H1 (cell line): ENCODE measurements around the gene NANOS3. TPM values are rescaled to one million over a fixed set of nuclear protein-coding genes. Genes with fewer than 3 reads are reported as not detected.

Source experiments
- CTCF ChIA-PET: fragments of 300-600 bp; sonication (Branson Sonifier 250); formaldehyde crosslinking; loops from one replicate; lab custom pipeline; 2021; ENCODE audit not compliant: partially characterized antibody; lab: Charles Lee
- POLR2A ChIA-PET: fragments of 300-600 bp; sonication (Branson Sonifier 250); formaldehyde crosslinking; loops from one replicate; lab custom pipeline; 2021; ENCODE audit warnings: inconsistent platforms; ENCODE audit not compliant: partially characterized antibody; lab: Charles Lee
- DNase-seq, 2 experiments: peaks; one replicate each; pipeline versions ENCODE4 v3.0.0 to v3.0.0-alpha.2; 2010 to 2022; ENCODE audit warnings: low spot score in 2 of 2, low read depth in 1 of 2, mixed read lengths in 1 of 2
- FAIRE-seq: peaks from 2 replicates; lab custom pipeline; 2011; peaks lifted over from hg19 to GRCh38; lab: Jason Lieb, UNC
- H2AFZ ChIP-seq: 2 replicates; pipeline ENCODE4 v1.8.1; 2012; ENCODE audit warnings: low read length, inconsistent platforms
- H2AK5ac ChIP-seq: 2 replicates; pipeline ENCODE4 v1.6.1; 2013; ENCODE audit warnings: low read depth, low read length
- H2BK120ac ChIP-seq: replicated peaks from 2 replicates; pipeline ENCODE3; 2013; ENCODE audit warnings: low read depth, low read length, inconsistent platforms
- H2BK12ac ChIP-seq: 2 replicates; pipeline ENCODE4 v1.6.1; 2013; ENCODE audit warnings: low read depth, low read length
- H2BK15ac ChIP-seq: 2 replicates; pipeline ENCODE4 v1.6.1; 2013; ENCODE audit warnings: low read length
- H2BK20ac ChIP-seq: 2 replicates; pipeline ENCODE4 v1.6.1; 2013; ENCODE audit warnings: low read length
- H2BK5ac ChIP-seq: 2 replicates; pipeline ENCODE4 v1.6.1; 2013; ENCODE audit warnings: low read depth, low read length
- H3K14ac ChIP-seq: 2 replicates; pipeline ENCODE4 v1.6.1; 2013; ENCODE audit warnings: inconsistent platforms; ENCODE audit not compliant: insufficient read length
- H3K18ac ChIP-seq: 2 replicates; pipeline ENCODE4 v1.6.1; 2013; ENCODE audit warnings: low read length; ENCODE audit errors: extremely low read depth
- H3K23ac ChIP-seq: 2 replicates; pipeline ENCODE4 v1.6.1; 2013; ENCODE audit warnings: inconsistent platforms; ENCODE audit not compliant: insufficient read length
- H3K23me2 ChIP-seq: 2 replicates; pipeline ENCODE4 v1.6.1; 2013; ENCODE audit warnings: low read depth, low read length
- H3K27ac ChIP-seq: 2 replicates; pipeline ENCODE4 v1.6.1; 2011; ENCODE audit warnings: low read depth, low read length, inconsistent platforms
- H3K27me3 ChIP-seq, 4 experiments: replicated peaks in 1 of 4; 1 replicate in 1 of 4; 2 replicates in 3 of 4; pipeline versions ENCODE4 v1.6.1 to v1.8.1; 2011 to 2013; ENCODE audit warnings: low read length in 3 of 4, mild to moderate bottlenecking in 3 of 4, inconsistent platforms in 2 of 4, mixed read lengths in 2 of 4, moderate library complexity in 1 of 4; ENCODE audit not compliant: control insufficient read depth in 3 of 4, insufficient read depth in 3 of 4; ENCODE audit errors: extremely low read depth in 1 of 4
- H3K36me3 ChIP-seq, 4 experiments: 2 replicates each; pipeline versions ENCODE4 v1.6.1 to v1.8.1; 2011 to 2013; ENCODE audit warnings: mild to moderate bottlenecking in 4 of 4, low read length in 3 of 4, moderate library complexity in 2 of 4, control low read depth in 1 of 4, inconsistent platforms in 1 of 4; ENCODE audit not compliant: insufficient read depth in 4 of 4, control insufficient read depth in 2 of 4
- H3K4ac ChIP-seq: replicated peaks from 2 replicates; pipeline ENCODE3; 2013; ENCODE audit warnings: low read length, low read depth, mixed read lengths, inconsistent platforms; ENCODE audit not compliant: insufficient read length
- H3K4me1 ChIP-seq, 4 experiments: replicated peaks in 1 of 4; 1 replicate in 1 of 4; 2 replicates in 3 of 4; pipeline versions ENCODE4 v1.6.1 to v1.8.1; 2011 to 2013; ENCODE audit warnings: low read length in 3 of 4, inconsistent platforms in 2 of 4, mixed read lengths in 1 of 4; ENCODE audit not compliant: insufficient read depth in 4 of 4, control insufficient read depth in 3 of 4
- H3K4me2 ChIP-seq, 2 experiments: 2 replicates each; pipeline versions ENCODE4 v1.6.1 to v1.8.1; 2011 to 2013; ENCODE audit warnings: low read depth in 2 of 2, low read length in 2 of 2, control low read depth in 1 of 2, inconsistent platforms in 1 of 2, mild to moderate bottlenecking in 1 of 2; ENCODE audit not compliant: insufficient read depth in 1 of 2
- H3K4me3 ChIP-seq, 4 experiments: fragments of 200-600, 300-600 bp in 1 of 4; sonication (generic), shearing (Covaris generic), sonication (Bioruptor Twin) in 1 of 4; 2 replicates each; pipeline versions ENCODE4 v1.5.1 to v1.8.1; 2011 to 2016; ENCODE audit warnings: low read length in 4 of 4, low read depth in 3 of 4, control low read depth in 2 of 4, inconsistent platforms in 2 of 4, mild to moderate bottlenecking in 2 of 4, mixed read lengths in 1 of 4, moderate library complexity in 1 of 4; ENCODE audit not compliant: insufficient read depth in 2 of 4; ENCODE audit errors: extremely low read depth in 1 of 4
- H3K56ac ChIP-seq: replicated peaks from 2 replicates; pipeline ENCODE3; 2013; ENCODE audit warnings: low read depth, mild to moderate bottlenecking, mixed read lengths, low read length, inconsistent platforms; ENCODE audit not compliant: insufficient read length
- H3K79me1 ChIP-seq: 2 replicates; pipeline ENCODE4 v1.6.1; 2013; ENCODE audit warnings: low read depth, low read length, control low read depth
- H3K79me2 ChIP-seq, 2 experiments: 2 replicates each; pipeline versions ENCODE4 v1.6.1 to v1.8.1; 2012 to 2013; ENCODE audit warnings: low read length in 2 of 2, mild to moderate bottlenecking in 2 of 2, inconsistent platforms in 1 of 2; ENCODE audit not compliant: insufficient read depth in 2 of 2, control insufficient read depth in 1 of 2
- H3K9ac ChIP-seq, 4 experiments: replicated peaks in 1 of 4; 1 replicate in 1 of 4; 2 replicates in 3 of 4; pipeline versions ENCODE4 v1.6.1 to v1.8.1; 2011 to 2013; ENCODE audit warnings: low read depth in 3 of 4, low read length in 3 of 4, control low read depth in 2 of 4, mild to moderate bottlenecking in 2 of 4, moderate library complexity in 2 of 4, inconsistent platforms in 1 of 4; ENCODE audit errors: extremely low read depth in 1 of 4
- H3K9me3 ChIP-seq, 2 experiments: 2 replicates each; pipeline versions ENCODE4 v1.6.1 to v1.8.1; 2012 to 2013; ENCODE audit warnings: mild to moderate bottlenecking in 2 of 2, moderate library complexity in 2 of 2, control low read depth in 1 of 2, inconsistent platforms in 1 of 2, low read depth in 1 of 2, low read length in 1 of 2, mixed read lengths in 1 of 2; ENCODE audit not compliant: insufficient read depth in 2 of 2
- H4K20me1 ChIP-seq, 2 experiments: replicated peaks in 1 of 2; 2 replicates each; pipeline versions ENCODE3 to v1.8.1; 2011 to 2013; ENCODE audit warnings: inconsistent platforms in 2 of 2, low read length in 2 of 2, mild to moderate bottlenecking in 1 of 2; ENCODE audit not compliant: insufficient read depth in 2 of 2, control insufficient read depth in 1 of 2
- H4K5ac ChIP-seq: 2 replicates; pipeline ENCODE4 v1.6.1; 2013; ENCODE audit warnings: low read length, low read depth, mixed read lengths, inconsistent platforms; ENCODE audit not compliant: insufficient read length
- H4K8ac ChIP-seq: 2 replicates; pipeline ENCODE4 v1.8.0; 2013; ENCODE audit warnings: mild to moderate bottlenecking, moderate library complexity, low read length, inconsistent platforms; ENCODE audit not compliant: insufficient read depth; ENCODE audit errors: extremely low read depth
- H4K91ac ChIP-seq: replicated peaks from 2 replicates; pipeline ENCODE3; 2013; ENCODE audit warnings: low read length, mixed read lengths, inconsistent platforms; ENCODE audit not compliant: insufficient read length
- EGR1 ChIP-seq: IDR thresholded peaks from 2 replicates; pipeline ENCODE4 v1.6.1; 2011; ENCODE audit warnings: low read depth, low read length, borderline replicate concordance
- PHF8 ChIP-seq: fragments of 200-600 bp; sonication (generic); conservative IDR thresholded peaks from 2 replicates; pipeline ENCODE4 v1.7.1; 2012; ENCODE audit warnings: low read depth, mild to moderate bottlenecking, inconsistent platforms, low read length, moderate library complexity
- POLR2A ChIP-seq, 2 experiments: IDR thresholded peaks; 1 replicate in 1 of 2; 2 replicates in 1 of 2; pipeline ENCODE4 v1.6.1; 2011; ENCODE audit warnings: low read depth in 2 of 2, low read length in 2 of 2, mild to moderate bottlenecking in 2 of 2; ENCODE audit errors: control extremely low read depth in 1 of 2
- RXRA ChIP-seq: IDR thresholded peaks from 2 replicates; pipeline ENCODE4 v1.6.1; 2011; ENCODE audit warnings: low read depth, mild to moderate bottlenecking, low read length, moderate library complexity; ENCODE audit not compliant: insufficient read depth
- SP2 ChIP-seq: IDR thresholded peaks from 2 replicates; pipeline ENCODE4 v1.6.1; 2012; ENCODE audit warnings: mild to moderate bottlenecking, low read length, inconsistent platforms
- SRF ChIP-seq: IDR thresholded peaks from 2 replicates; pipeline ENCODE4 v1.6.1; 2011; ENCODE audit warnings: mild to moderate bottlenecking, low read depth, low read length, moderate library complexity
- TAF7 ChIP-seq: optimal IDR thresholded peaks from 2 replicates; pipeline ENCODE3; 2011; ENCODE audit warnings: low read depth, mild to moderate bottlenecking, inconsistent platforms, low read length, moderate library complexity, borderline replicate concordance
- WGBS, 2 experiments: shearing (Covaris generic) in 1 of 2; methylation state at CpG; one replicate each; pipeline versions ENCODE4 v1.1.6 to v1.1.7; 2013 to 2015; ENCODE audit warnings: low lambda C conversion rate in 2 of 2, mixed read lengths in 2 of 2, inconsistent platforms in 1 of 2, low coverage in 1 of 2, missing lambda C conversion rate in 1 of 2; ENCODE audit not compliant: insufficient replicate concordance in 2 of 2, insufficient coverage in 1 of 2, insufficient read length in 1 of 2; ENCODE audit errors: extremely low coverage in 1 of 2, missing lambda C conversion rate in 1 of 2; 5-methylcytosine and 5-hydroxymethylcytosine counted together
- polyA plus RNA-seq, 7 experiments: library from polyadenylated mRNA; depleted of rRNA in 3 of 7; stranded (reverse) in 5 of 7; unstranded in 2 of 7; fragments of >200 nt in 5 of 7; fragments of 200-250 nt in 2 of 7; gene quantifications; 1 replicate in 5 of 7; 2 replicates in 1 of 7; 4 replicates in 1 of 7; pipeline versions ENCODE4 v1.2.1 to v1.2.3, GENCODE V29; 2011 to 2013; ENCODE audit warnings: missing spikeins in 2 of 7, mixed read lengths in 2 of 7
- total RNA-seq: library from RNA; stranded (reverse); fragmentation: NEBNext Ultra II Directional; extraction: Animal tissue kit (Norgen Biotek cat#: 25700); gene quantifications from 2 replicates; pipeline ENCODE4 v1.2.1, GENCODE V29; 2021

Gene NANOS3
- total and polyA plus RNA-seq, 2 of the 8 experiments (the other 6 are each of a cell fraction or from before 2014, with no cell fraction given), result 0.62 TPM; not detected in 1

DNA sequence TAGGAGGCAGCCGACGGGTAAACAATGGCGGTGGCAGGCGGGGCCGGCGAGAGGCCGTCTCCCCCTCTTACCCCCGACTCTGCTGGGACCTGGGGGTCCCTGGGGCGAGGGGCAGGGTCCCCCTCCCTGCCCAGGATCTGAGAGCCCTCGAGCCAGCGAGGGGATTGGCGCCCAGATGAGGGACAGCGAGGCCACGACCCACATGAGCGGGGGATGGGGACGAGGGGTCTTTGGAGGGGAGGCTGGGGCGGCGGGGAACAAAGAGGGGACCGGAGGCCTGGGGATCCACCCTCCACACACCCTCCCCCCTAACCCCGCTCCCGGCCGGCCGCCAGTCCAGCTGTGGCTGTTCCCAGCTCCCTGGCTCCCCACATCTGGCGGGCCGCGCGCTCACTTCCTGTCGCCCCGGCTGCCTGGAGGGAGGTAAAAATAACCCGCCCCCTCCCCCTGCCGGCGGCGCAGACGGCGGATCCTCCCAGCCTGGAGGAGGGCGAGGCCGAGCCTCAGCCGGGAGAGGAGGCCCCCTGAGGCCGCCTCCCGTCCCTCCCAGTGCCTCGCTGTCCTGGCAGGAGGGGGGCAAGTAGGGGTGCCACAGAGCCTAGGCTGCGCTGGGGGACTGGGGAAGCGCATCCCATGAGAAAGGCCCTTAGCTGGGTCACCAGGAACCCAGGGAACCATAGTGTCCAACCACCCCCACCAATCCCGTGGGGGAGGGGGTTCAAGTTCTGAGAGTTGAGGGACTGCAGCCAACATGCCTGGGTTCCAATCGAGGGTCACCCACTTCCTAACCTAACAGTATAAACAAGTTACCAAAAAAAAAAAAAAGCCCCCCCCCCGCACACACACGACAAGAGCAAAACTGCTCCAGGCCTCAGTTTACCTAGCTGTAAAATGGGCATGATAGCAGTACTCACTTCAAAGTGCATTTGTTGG lies 29.3 kb upstream of the NANOS3 start:
- POLR2A ChIA-PET, result interaction anchor here (0.7 to 9.2 kb wide), 20 partner anchors 8 to 116 kb away, joined by 3 to 62 read pairs (median 6); partner anchors contain the start of genes C19orf53 and ZSWIM4
- Histone ChIP-seq H4K91ac (peak overlapping the region; percentile 92), H3K27me3 (no peaks in the 10 kb centered on the region), H2AFZ (no peak overlapping the region), H3K9me3 (no peaks in the 10 kb centered on the region), H3K14ac (no peak overlapping the region), H4K5ac (peak overlapping the region; percentile 93), H2BK20ac (no peak overlapping the region; the same call in 1 of the 2 replicates), H4K20me1 (no peaks in the 10 kb centered on the region), H2BK15ac (0 out of 2 replicates have a peak overlapping the region, but pooled peaks have one; percentile 61), H3K23me2 (peaks cover 17% of the 10 kb centered on the region; the same call in 1 of the 2 replicates), H3K27ac (peak overlapping the region; percentile 97), H3K23ac (no peak overlapping the region), H2AK5ac (peak overlapping the region; percentile 48; the same call in 1 of the 2 replicates), H3K18ac (peak overlapping the region; percentile 99), H2BK120ac (peak overlapping the region; percentile 91), H3K36me3 (no peaks in the 10 kb centered on the region), H4K8ac (peak overlapping the region; percentile 100), H3K4me3 (peak overlapping the region; percentile 52 to 78 (median 64)), H3K4me1 (peaks cover 6 to 38% (median 30%) of the 10 kb centered on the region in 4 experiments), H2BK5ac (peak overlapping the region; percentile 99), H3K56ac (peak overlapping the region; percentile 95), H3K79me1 (no peaks in the 10 kb centered on the region), H3K4me2 (peak overlapping the region; percentile 83 to 90), H3K9ac (peak overlapping the region; percentile 82 to 95 (median 92)), H3K4ac (peak overlapping the region; percentile 98), H3K79me2 (no peaks in the 10 kb centered on the region), H2BK12ac (peak overlapping the region; percentile 98)
- no peak for FAIRE-seq
- peak in 1 of 2 experiments; percentile 90 for DNase-seq
- CTCF ChIA-PET, result interaction anchor here (0.6 to 4.8 kb wide), 7 partner anchors 11 to 258 kb away, joined by 3 to 32 read pairs (median 5); no protein-coding TSS in a partner anchor
- 11% methylated on average over 18 of the region's 47 CpGs; no CpG with 5 or more reads in 1 of the 2 experiments for WGBS, 2 experiments
- TF ChIP-seq SRF (0 out of 2 replicates have a peak, but pooled peaks have one; percentile 5), PHF8 (peak; percentile 79), POLR2A (IDR thresholded peaks at IDR 0.05; ENCODE audit: control extremely low read depth in 1 of 2, low read depth in 2 of 2, low read length in 2 of 2) (peak; percentile 61 to 90; a peak in 2 of 3 replicates), SP2 (no peak), TAF7 (peak; percentile 87), EGR1 (peak; percentile 32; the same call in 1 of the 2 replicates), RXRA (no peak)
